Endothelial cell of hepatic sinusoid (primary cell): ENCODE data around the gene SCRN1.

Experiments
- in situ Hi-C: cut with HindIII; loops from 2 replicates; pipeline ENCODE4 v1.10.0; 2017; ENCODE audit warnings: low sequenced_read_pairs

The SCRN1 gene

DNA sequence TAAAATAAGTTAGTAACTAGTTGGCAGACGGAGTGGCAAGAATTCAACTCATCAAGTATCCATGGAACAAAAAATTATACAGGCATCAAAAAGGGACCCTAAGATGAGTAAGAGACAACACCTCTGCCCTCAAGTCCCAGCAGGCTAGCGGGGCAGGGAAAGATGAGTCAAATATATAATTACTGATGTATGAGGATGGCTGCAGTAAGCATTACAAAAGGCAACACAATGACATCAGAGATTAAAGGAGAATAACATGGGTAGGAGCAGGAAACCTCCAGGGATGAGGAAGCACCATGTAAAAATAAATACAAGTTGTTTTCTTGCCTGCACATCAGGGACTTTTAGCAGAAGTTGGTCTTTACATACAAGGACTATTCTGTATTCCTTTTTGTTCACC, 49.4 kb downstream of the SCRN1 start:
- in situ Hi-C loops = no loop called here

- in situ Hi-C loops = no loop called here
These were observed 52.5 kb downstream of the SCRN1 start for GRCh38 chr7:29937132-29937531.

GRCh38 chr7:29935111-29935510, 54.5 kb downstream of the SCRN1 start:
- in situ Hi-C loops = no loop called here

DNA sequence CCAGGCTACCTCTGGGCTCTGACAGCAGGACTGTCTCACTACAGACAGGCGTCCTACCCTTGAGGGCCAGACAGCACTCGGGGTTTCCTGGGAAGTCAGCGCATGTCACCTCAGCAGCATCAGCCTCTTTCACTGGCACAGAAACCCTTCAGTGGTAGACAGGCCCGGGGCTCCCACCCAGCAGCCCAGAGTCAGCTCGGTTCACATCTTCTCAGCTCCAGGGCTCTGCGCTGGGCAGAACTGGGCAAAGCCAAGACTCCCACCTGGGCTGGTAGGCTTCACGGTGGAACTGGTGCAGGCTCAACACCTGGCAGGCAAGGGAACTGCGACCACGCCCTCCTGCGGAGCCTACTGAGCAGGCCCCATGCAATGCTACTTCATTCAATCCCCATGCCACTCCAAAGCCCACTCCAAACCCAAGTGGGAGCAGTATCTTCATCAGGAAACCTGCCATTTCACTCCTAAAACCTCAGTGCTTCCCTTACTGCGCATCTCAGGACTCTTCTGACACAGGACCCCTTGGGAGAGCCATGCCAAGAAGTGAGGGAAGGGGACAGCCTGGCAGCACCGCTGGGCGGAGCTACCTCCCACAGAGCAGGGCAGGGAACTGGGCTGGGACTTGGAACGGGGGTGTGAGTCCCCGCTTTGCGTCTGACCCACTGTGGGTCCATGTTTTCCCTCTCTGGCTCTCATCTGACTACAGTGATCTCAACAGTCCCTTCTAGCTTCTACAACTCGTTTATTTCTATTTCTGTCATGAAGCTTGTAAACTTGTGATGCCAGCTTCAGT, 60.4 kb downstream of the SCRN1 start:
- in situ Hi-C loops = no loop called here

DNA sequence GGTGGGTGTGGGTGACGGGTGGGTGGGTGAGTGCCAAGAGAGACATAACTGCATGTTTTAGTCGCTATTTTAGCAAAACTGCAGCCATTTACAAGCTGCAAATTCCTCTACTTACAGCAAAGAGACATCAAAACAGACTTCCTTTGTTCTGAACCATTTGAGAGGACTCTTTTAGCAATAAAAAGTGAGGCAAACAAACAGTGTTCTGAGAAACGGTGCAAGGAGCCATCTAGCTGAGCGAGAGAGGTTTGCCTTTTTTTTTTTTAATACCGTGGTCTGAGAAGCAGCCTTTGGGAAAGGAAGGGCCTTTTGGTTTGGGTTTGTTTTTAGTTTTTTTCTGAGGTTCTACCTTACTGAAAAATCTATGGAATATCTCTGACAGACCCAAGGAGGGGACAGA, 62.9 kb downstream of the SCRN1 start:
- in situ Hi-C loops = no loop called here

DNA sequence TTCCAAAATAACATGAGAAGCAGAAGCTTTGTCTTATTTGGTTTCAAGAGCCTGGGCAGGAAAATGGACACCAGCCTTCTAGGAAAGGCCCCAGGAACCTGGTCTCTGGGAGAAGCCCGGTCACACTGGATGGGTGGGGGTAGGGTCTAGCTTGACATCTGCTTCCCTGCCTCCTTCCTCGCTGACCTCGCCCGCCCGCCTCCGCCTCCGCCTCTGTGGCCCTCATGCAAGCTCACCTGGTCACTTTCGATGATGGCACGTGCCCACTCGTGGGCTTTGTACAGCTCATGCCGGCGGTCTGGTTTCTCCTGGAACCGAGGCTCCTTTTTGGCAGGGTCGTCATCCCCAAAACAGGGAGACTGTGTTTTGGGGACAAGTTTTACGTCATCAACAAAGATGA, 63.4 kb downstream of the SCRN1 start:
- in situ Hi-C loops = no loop called here

DNA sequence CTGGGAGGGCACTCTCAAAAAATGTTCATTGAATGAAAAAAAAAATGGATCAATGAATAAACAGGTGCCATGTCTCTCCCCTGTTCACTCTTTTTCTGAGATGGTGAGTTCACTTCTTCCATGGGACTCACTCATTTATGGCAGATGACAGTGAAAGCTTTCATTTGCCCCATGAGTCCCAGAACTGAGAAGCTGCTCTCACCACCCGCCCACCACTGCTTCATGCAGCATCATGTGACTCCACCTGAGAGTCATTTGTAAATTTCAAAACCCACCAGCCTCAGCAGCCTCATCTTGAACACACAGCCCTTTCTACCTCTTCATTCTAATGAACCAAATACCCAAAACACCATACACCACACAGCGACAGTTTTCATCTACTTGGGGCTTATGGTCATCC, 64.9 kb downstream of the SCRN1 start:
- in situ Hi-C loops = no loop called here

GRCh38 chr7:29924006-29924405, 65.6 kb downstream of the SCRN1 start:
- in situ Hi-C loops = no loop called here

DNA sequence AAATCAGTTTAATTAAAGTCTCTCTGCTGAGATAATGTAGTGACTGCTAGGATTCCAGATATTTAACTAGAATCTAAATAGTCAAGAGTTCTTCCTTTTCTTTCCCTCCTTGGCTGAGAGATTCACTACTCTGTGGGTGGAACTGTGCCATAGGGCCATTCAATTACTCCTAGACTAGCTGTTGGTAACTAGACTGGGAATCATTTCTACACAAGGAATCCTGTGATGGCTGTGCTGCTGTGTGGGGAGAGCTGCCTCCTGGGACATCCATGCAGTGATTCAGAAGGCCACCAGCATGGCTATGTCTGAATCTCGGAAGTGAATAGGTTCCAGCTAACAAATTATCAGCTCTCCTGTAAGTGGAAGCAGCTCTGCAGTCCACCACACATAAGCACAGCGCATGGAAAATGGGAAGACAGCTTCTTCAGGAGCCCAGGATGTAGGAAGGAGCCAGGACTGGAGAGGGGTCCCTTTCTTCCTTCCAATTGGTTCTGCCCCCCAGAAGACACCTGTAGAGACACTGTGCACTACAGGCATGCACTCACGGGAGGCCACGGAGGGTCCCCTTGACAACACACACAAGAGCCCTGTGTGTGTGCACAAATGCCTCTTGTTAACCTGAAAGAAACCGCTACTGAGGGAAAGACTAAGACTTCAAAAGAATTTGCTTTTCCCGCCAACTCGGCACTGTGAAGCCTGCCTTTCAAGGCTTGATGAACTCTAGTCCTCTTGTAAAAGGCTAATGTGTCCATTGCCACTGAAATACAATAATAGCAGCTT, 66.5 kb downstream of the SCRN1 start:
- in situ Hi-C loops = no loop called here

DNA sequence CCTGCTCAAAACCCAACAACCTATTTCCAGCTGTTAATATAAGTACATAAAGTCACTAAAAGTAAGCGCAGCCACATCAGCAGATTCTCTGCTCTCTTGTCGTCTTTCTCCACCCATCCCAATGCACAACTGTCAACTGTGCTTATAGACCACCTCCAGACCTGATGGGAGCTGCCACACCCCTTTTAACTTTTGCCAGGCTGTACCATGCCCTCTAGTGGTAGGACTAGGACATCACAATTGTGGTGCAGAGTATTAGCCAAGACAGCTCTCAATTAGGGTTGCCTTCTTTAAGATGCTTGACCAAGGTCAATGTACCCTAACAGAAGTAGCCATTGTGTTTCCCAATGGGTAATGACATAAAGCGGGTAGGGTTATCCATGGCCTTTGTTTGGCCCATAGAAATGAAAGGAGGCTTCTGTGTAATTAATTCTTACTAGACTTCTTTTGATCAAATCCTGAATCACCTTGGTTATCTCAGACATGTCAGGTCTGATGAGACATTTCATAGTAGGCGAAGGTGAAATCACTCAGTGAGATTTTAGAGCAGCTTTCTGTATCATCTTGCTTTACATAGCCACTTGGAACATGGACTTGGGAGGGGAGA, 68.1 kb downstream of the SCRN1 start:
- in situ Hi-C loops = no loop called here

DNA sequence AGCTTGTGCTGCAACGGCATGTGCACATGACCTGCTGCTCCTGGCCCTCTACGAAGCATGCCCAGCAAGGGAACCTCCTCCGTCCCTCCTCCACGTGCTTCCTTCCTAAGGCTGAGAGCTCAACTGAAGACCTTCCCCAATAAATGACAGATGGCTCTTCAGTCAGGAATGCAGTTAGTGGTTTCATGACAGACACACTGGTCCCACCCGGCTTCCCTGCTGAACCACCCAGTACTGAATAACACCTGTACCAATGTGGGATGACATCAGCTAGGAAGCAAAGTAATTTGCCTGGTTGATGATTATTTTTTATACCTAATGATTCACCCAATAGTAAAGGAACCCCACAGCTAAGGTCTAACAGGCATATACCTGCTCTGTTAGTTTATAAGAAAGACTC, 69.1 kb downstream of the SCRN1 start:
- in situ Hi-C loops = no loop called here

- in situ Hi-C loops = no loop called here
These were observed 69.8 kb downstream of the SCRN1 start for GRCh38 chr7:29919790-29920189.

DNA sequence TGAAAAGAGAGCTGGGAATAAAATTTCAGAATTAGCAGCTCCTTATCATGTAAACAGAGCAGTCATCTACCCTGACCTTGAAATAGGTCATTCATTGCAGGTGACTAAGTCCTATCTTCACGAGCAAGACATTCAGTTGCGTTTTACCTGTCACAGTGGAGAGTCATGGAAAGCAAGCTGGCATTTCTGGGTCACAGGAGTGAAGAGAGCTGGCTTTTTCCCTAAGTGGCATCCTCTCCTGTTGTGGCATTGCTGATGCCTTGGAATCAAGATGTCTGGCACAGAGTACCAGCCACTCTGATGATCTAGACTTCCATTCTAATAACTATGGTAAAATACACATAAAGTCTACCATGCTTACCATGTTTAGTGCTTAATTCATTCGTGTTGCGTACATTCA, 70.8 kb downstream of the SCRN1 start:
- in situ Hi-C loops = no loop called here

DNA sequence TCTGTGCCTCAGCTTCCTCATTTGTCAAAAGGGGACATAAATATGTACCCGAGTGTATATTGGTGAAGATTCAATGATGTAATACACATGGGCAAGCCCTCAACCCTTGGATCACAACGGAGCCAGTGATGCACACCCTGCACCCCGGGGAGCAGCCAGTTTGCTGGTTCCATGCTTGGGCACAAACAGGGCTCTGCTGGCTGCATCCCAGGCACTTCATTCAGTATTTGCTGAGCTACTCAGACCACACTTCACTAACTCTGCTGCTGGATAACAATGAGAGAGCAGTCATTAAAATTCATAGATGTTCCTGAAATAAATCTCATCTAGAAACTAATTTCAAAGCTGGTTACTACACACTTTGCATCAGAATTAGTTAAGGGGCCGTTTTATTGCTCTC, 72.0 kb downstream of the SCRN1 start:
- in situ Hi-C loops = no loop called here

- in situ Hi-C loops = no loop called here
These were observed 74.0 kb downstream of the SCRN1 start for GRCh38 chr7:29915481-29916215.

DNA sequence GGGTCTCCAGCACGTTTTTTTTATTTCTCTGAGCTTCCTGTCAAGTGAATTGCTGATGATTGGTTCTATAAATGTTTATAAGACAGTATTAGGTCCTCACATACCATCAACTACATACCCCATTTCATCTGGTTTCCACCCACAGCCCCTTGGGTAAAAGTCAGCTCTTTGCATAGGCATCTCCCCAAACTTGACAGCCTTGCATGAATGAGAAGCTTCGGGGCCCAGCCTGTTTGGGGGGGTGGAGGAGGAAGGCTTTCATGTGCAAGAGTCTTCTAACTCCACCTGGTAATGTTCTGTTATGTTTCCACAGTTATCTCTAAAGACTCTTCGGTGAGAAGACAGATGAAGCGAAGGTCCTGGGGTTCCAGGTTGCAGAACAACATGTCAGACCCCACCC, 75.4 kb downstream of the SCRN1 start:
- in situ Hi-C loops = loop anchor here (5.0 kb wide), 1 partner anchor 37 kb away; no protein-coding TSS in a partner anchor

- in situ Hi-C loops = no loop called here
These were observed 83.2 kb downstream of the SCRN1 start for GRCh38 chr7:29906200-29907022.

DNA sequence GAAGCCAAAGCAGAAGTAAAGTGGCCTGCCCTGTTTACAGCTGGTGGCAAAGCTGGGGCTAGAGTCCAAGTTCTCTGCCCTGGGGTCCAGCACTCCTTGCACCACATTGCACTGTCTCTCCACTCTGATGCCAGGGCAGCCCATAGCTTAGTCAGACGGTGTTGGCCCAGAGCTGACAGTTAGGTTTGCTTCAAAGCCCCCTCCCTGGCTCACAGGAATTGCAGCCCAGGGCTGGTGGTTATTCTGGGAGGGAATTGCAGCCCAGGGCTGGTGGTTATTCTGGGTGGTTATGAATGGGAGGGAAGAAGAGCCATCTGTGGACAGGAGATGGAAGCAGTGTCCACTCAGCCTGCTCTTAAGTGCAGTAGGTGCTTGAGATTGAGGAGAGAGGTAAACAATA, 88.9 kb downstream of the SCRN1 start:
- in situ Hi-C loops = no loop called here

GRCh38 chr7:29898301-29898700, 91.3 kb downstream of the SCRN1 start:
- in situ Hi-C loops = no loop called here

- in situ Hi-C loops = no loop called here
These were observed 92.8 kb downstream of the SCRN1 start for GRCh38 chr7:29896685-29897411.
